GM12875 (cell line): Measurements from ENCODE around the gene TTYH1.

ENCODE experiments used
- H3K4me3 ChIP-seq: one replicate; pipeline ENCODE4 v1.5.1; 2011; ENCODE audit warnings: low read depth, low read length, control low read depth
- TF ChIP-seq, protein P1 (sequence below): IDR thresholded peaks from 2 replicates; pipeline ENCODE4 v1.5.1; 2011; ENCODE audit warnings: low read depth, mild to moderate bottlenecking, control low read depth, inconsistent platforms, low read length, moderate library complexity, borderline replicate concordance; ENCODE audit not compliant: insufficient read depth

The TTYH1 gene

DNA sequence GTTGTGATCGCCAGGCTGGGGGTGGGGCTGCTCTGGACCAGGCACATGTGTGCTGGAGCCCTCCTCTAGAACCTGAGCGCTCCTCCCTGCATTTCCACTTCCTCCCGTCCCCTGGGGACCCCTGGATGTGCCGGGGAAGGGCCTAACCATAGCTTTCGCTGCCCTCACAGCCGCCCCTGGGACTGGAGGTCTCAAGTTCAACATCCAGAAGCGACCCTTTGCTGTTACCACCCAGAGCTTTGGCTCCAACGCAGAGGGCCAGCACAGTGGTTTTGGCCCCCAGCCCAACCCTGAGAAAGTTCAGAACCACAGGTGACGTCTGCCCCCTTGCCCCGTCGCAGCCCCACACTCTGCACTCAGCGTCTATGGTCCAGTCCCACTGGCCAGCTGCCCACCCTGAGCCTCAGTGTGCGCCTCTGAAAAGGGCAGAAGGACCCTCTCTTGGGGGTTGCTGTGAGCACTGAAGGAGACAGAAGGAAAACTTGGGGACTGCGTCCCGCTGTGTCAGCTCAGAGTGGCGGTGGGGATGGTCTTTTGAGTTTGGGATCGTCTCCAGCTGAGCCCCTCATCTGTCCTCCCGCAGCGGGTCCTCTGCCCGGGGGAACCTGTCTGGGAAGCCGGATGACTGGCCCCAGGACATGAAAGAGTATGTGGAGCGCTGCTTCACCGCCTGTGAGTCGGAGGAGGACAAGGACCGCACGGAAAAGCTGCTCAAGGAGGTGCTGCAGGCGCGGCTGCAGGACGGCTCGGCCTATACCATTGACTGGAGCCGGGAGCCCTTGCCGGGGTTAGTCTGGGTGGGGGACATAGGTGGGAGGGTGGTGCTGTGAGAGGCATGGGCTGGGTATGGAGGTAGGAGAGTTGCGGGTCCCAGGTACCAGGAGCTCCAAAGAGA, 39.8 kb downstream of the TTYH1 start:
- no peak overlapping the region for H3K4me3 ChIP-seq
- TF ChIP-seq, protein P1, sequence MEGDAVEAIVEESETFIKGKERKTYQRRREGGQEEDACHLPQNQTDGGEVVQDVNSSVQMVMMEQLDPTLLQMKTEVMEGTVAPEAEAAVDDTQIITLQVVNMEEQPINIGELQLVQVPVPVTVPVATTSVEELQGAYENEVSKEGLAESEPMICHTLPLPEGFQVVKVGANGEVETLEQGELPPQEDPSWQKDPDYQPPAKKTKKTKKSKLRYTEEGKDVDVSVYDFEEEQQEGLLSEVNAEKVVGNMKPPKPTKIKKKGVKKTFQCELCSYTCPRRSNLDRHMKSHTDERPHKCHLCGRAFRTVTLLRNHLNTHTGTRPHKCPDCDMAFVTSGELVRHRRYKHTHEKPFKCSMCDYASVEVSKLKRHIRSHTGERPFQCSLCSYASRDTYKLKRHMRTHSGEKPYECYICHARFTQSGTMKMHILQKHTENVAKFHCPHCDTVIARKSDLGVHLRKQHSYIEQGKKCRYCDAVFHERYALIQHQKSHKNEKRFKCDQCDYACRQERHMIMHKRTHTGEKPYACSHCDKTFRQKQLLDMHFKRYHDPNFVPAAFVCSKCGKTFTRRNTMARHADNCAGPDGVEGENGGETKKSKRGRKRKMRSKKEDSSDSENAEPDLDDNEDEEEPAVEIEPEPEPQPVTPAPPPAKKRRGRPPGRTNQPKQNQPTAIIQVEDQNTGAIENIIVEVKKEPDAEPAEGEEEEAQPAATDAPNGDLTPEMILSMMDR: no peak

DNA sequence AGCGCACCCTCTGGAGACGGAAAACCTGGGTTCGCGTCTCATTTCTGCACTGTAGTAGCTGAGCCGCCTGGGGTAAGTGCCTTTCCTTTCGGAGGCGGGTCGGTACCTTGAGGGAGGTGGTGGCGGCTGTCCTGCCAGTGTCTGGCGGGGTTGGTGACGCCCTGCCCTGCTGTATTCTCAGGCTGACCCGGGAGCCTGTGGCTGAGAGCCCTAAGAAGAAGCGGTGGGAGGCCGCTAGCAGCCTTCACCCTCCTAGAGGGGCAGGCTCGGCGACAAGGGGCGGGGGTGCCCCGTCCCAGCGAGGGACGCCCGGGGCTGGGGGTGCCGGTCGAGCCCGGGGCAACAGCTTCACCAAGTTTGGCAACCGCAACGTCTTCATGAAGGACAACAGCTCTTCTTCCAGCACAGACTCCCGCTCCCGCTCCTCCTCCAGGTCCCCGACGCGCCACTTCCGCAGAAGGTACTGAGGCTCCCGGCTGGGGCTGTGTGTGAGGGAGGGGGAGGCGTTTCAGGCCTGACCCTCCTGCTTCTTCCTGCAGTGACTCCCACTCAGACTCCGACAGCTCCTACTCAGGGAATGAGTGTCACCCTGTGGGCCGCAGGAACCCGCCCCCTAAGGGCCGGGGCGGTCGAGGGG, 40.6 kb downstream of the TTYH1 start:
- TF ChIP-seq, protein P1: no peak
- no peak overlapping the region for H3K4me3 ChIP-seq

DNA sequence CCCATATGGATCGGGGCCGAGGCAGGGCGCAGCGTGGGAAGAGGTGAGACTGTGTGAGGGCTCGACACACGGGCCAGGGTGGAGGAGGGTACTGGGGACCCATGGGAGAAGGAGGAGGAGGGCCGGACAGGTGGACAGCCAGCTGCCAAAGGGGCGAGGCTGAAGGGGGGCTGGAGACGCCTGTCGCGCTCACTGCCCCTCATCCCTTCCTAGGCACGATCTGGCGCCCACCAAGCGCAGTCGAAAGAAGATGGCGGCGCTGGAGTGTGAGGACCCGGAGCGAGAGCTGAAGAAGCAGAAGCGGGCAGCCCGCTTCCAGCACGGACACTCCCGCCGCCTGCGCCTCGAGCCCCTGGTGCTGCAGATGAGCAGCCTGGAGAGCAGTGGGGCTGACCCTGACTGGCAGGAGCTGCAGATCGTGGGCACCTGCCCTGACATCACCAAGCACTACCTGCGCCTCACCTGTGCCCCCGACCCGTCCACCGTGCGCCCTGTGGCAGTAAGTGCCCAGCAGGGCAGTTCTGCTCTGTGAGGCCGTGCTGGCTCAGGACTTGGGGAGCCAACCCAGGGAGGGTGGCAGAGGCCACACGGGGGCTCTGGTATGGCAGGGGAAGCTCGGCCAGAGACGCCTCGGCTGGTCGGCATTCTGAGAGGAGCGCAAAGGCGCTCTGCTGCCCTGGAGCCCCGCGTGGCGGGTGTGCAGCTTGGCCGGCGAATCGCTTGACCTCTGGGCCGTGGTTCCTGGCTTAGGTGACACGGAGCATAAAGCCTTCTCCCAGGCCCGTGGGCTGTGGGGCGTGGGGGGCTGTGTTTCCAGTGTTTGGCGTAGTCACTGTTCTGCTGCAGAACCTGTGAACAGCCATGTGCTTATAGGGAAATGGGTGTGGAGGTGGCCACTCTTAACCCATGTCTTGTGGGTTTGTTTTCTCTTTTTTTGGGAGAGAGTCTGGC, 41.4 kb downstream of the TTYH1 start:
- TF ChIP-seq, protein P1: no peak
- H3K4me3 ChIP-seq: no peak overlapping the region

DNA sequence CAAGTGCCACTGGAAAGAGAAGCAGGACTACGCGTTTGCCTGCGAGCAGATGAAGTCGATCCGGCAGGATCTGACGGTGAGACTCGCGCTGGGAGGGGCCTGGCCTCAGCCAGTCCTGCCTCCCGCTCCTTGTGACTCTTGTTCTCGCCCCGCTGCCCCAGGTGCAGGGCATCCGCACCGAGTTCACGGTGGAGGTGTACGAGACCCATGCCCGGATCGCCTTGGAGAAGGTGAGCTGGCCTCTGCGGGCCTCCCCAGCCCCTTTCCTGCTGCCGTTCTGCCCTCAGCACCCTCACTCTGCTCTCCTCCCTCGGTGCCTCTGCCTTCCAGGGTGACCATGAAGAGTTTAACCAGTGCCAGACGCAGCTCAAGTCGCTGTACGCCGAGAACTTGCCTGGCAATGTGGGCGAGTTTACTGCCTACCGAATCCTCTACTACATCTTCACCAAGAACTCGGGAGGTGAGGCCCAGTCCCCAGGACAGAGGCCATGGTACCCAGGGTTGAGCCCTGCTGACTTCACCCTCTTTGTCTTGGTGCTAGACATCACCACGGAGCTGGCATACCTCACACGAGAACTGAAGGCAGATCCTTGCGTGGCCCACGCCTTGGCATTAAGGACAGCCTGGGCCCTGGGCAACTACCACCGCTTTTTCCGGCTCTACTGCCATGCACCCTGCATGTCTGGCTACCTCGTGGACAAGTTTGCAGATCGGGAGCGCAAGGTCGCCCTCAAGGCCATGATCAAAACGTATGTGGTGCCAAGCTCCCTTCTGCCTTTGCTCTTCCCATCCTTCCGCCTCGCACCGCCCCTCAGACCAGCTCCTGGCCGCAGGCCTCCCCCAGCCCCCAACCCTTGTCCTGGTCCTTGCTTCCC, 42.7 kb downstream of the TTYH1 start:
- TF ChIP-seq, protein P1: no peak
- no peak overlapping the region for H3K4me3 ChIP-seq

DNA sequence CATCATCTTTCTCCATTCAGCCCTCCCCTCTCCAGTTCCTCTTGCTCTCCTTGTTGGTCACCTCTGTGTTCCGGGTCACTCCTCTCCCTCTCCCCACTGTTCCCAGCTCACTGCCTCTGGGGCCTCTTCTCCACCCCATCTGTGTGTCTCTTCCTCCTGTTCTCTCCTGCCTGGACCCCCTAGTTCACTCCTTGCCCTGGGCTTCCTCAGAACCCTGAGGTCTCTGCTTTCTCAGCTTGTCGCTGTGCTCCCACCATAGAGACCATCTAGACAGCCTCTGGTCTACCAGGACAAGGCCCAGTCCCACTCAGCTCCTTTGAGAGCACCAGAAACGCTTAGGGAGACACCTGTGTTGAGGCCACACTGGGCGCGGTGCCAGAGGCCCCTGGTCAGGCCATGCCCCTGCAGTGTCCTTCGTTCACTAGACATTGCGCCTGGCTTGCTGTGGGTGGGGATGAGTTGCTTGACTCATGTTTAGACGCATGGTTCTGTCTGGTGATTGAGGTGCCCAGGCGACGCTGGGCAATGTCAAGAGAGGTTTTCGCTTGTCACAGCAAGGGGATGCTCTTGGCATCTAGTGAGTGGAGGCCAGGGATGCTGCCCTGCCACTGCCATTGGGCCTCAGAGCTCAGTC, 43.5 kb downstream of the TTYH1 start:
- no peak overlapping the region for H3K4me3 ChIP-seq
- TF ChIP-seq, protein P1: no peak
